Right forelimb (tissue), 1 donor: ENCODE data around the gene BCCIP.

ENCODE experiments used
- DNase-seq: peaks from one replicate; pipeline ENCODE4 v3.0.0-alpha.2; 2018

BCCIP gene

GRCh38 chr10:125845617-125846016, 22.3 kb downstream of the BCCIP start:
- no peak for DNase-seq

GRCh38 chr10:125846894-125847293, 23.5 kb downstream of the BCCIP start:
- no peak for DNase-seq

DNA sequence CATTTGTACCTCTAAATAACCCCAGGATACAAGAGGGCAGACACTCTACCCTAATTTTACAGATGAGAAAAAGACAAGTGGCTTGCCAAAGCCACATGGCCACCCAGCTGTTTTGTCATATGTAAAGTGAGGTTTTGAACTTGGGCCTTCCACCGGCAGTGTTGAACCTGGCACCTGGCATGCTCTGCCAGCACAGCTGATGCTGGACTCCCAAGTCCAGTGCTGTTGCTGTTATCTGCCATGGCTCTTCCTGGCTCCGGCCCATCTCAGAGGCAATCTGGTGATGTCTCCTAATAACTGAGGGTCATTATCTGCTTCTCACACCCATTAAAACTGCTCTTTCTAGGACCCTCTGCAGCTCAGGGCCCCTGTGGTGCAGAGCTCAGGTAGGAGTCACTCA, 25.0 kb downstream of the BCCIP start:
- DNase-seq = no peak

GRCh38 chr10:125848857-125849256, 25.5 kb downstream of the BCCIP start:
- no peak for DNase-seq

DNA sequence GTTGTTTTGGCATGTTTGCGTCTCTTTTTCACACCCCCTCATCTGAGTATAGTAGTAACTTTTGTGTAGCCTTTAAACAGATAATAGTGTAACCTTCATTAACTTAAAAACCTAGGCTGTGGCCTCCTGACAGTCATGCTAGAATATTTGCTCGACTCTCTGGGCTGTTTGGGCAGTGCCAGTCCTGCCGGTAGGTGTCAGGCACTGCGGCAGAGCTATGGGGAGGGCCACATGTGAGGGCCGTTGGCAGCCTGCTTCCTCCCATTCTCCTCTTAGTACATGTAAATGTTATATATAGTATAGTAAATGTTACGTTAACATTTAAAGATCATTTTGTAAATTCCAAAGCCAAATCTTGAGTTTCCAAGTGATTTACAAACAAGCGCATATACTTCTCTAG, 26.1 kb downstream of the BCCIP start:
- no peak for DNase-seq

DNA sequence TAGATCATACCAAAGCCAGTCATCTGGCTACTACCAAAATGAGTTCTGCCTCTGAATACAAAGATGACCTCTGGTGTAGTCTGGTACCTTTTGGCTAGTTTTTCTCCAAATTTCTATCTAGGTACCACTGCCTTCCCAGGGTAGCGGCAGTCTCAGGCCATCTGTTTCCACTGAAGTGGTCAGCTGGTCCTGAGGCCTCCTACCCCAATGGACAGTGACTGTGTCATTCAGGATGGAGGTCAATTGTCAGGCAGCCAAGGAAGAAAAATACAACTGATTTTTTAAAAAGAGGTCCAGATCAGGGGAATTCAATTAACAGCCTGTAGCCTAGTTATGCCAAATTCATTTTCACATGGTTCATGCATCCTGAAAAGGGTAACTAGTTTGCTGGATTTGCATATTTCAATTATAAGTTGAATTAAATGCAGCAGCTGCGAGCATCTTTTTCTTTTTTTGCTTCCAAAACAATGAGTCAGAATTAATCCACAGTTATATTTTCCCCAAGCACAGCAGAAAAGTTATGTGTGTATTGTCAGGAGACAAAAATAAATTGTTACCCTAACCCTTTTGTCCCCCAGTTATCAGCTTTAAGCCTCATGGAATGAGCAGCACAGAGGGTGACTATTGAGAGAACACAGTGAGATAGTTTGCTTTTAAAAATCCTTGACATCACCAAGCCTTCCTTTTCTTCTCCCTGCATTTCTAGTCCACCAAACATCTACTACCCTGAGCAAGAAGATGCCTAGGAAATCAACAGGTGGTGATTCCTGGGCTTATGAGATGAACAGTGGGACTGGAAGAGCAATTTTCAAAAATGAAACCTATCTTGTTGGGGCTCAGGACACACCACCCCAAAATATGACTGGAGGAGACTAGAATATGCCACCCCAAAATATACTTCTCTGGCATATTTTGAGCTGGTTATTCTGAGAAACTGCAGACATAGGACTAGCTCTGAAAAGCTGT, 27.7 kb downstream of the BCCIP start:
- no peak for DNase-seq

DNA sequence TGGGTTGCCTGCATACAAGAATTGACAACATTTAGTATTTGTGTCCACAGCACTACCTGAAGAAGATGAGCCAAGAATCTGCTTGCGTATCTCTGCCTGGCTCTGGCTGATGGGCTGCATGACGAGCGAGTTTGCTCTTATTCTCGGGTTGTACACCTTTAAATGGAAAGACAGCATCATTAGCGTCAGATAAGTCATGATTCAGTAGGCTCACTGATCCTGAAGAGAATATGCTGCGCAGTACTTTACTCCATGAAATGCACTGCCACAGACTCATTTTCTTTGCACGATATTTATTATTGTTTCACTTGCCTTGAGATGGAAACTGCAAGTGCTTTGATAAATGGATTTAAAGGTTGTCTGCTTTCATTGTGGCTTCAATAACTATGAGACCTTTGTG, 29.1 kb downstream of the BCCIP start:
- no peak for DNase-seq

- DNase-seq = no peak
Observed at GRCh38 chr10:125857185-125857760, 33.9 kb downstream of the BCCIP start.

DNA sequence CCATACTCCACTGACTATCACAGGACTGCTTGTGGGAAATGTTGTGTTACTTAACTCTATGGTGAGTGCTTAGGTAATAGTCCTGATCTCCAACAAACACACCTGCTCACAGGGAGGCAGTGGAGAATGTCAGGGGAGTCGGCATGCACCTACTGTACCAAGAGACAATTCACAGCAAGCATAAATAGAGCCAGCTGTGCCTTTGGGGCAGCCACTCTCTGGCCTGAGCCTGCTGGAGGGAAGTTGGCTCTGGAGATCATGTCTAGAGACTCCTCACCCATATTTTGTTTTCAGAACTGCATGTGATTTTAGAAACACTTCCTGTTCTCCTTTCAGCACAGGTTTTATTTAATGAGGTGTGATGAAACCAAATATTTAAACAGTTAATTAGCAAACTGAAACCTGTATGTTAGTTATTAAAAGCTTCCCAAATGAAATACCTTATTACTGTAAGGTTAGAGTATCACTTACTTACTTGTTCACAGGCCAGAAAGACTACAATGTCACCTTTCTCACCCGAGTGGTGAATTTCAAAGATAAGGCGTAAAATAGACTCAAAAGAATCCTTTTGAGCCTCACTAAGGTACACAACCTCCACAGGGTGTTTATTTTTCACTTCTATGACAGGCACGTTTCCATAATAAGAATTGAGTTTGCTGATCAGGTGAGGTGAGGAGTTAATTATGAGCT, 35.9 kb downstream of the BCCIP start:
- no peak for DNase-seq

GRCh38 chr10:125865120-125865519, 41.8 kb downstream of the BCCIP start:
- DNase-seq = no peak

DNA sequence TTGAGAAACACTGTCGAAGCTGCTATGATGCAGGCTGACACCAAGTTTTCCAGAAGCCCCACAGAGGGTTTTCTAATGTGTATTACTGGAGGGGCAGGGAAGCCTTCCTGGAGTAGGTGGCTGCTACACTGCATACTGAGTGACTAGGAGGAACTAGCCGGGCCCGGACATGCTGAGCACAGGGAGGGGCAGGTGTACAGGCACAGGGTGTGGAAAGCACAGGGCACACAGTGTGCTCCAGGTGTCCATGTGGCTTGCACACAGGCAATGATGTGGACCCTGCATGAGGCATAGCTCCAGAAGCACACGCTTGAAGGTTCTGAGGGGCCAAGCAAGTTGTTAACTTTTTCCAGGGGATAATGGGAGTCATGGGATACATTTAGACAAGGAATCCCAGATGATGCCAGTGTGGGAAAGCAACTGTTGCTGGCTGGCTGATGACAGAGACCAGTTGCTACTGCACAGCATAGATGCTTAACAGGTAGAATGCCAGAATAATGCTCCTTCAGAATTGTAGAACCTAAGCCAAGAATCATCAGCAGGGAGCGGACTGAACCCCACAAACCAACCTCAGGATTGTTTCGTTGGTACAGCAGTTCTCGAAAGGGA, 43.2 kb downstream of the BCCIP start:
- DNase-seq = no peak

- no peak for DNase-seq
Observed at GRCh38 chr10:125868372-125868975, 45.1 kb downstream of the BCCIP start.

DNA sequence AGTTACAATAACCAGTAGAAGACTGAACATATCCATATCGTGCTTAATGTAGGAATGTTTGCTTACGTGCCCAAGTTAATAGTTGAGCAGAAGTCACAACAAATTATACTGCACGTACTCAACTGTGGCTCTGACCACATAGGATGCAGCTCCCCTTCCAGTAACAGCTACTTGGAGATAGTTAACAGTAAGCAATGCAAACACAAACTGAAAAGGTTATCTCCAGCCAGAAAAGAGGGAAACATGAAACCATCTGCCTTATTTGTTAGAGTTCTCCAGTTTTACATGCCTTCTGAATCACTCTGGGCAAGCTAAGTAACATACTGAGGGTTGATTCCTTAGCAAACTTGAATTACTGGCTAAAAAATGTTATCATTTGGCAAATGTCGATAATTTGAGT, 48.0 kb downstream of the BCCIP start:
- no peak for DNase-seq

DNA sequence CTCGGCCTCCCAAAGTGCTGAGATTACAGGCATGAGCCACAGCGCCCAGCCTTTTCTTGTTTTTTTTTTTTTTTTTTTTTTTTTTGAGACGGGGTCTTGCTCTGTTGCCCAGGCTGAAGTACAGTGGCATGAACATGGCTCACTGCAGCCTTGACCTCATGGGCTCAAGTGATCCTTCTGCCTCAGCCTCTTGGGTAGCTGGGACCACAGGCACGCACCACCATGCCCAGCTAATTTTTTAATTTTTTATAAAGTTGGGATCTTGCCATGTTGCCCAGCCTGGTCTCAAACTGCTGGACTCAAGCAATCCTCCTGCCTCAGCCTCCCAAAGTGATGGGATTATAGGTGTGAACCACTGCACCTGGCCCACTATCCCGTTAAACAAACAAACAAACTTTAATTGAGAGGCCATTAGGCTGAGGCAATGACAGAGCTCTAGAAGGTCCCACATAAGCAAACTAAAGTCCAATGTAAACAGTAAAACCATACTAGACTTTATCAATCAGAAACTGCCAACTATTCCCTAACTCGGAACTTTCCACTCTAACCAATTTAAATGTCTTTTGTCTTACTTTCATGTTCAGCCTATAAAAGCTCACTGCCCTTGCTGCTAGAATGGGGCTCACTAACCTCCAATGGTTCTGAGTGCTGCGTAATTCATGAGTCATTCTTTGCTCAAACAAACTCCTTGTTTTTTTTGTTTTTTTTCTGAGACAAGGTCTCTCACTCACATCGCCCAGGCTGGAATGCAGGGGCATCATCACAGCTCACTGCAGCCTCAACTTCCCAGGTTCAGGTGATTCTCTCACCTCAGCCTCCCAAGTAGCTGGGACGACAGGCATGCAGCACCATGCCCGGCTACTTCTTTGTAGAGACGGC, 55.9 kb downstream of the BCCIP start:
- no peak for DNase-seq

DNA sequence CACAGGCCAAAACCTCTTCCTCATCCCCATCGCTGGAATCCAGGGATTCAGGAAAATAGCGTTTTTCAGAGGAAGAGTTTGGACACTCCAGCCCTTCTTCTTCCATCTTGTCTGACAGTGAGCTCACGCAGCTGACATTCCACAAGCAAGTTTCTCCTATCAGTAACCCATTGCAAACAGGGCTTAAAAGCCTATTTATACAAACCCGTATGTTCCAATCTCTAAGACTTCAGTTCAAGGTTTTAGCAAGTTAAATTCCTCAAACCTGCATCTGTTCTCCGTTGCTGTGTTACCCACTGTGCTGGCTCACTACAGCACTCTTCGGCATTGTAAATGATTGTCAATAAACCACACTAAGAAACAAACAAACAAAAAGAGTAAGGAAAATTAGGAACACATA, 57.4 kb downstream of the BCCIP start:
- DNase-seq = no peak

GRCh38 chr10:125881192-125881591, 57.8 kb downstream of the BCCIP start, which contains the start of gene DHX32:
Gene DHX32 (minus strand): TSS chr10:125881292. CDS start chr10:125880824, 468 bp downstream.
- no peak for DNase-seq

GRCh38 chr10:125882596-125882995, 59.2 kb downstream of the BCCIP start:
- DNase-seq = no peak

- no peak for DNase-seq
Observed at GRCh38 chr10:125883211-125883610, 59.9 kb downstream of the BCCIP start.
